Measurements from ENCODE around the gene SGCG.

GRCh38 chr13:23235994-23236393 lies 55.2 kb downstream of the SGCG start:
- TF ChIP-seq CTCF (IDR thresholded peaks at IDR 0.05) (no peak), EP300 (IDR thresholded peaks at IDR 0.05) (no peak), POLR2A (IDR thresholded peaks at IDR 0.05) (no peak)

Data from gastroesophageal sphincter (tissue), 3 donors.